HG03571 (cell line): ENCODE results near the gene ADAM15.

Experiments
- ATAC-seq: cut with Tn5 transposase; IDR thresholded peaks from one replicate; pipeline ENCODE4 v1.9.1; 2021; ENCODE audit not compliant: unreplicated experiment

ADAM15 gene

GRCh38 chr1:155050560-155051341, at the start of gene ADAM15:
TSS of gene ADAM15 (plus strand) at chr1:155051316. CDS start at chr1:155051387, 71 bp downstream.
- peak; percentile 57 for ATAC-seq

- ATAC-seq = no peak
Measured at GRCh38 chr1:155001425-155001674, 49.8 kb upstream of the ADAM15 start.

GRCh38 chr1:155001675-155002463, 49.2 kb upstream of the ADAM15 start:
- ATAC-seq = peak; percentile 53

- ATAC-seq = no peak
Measured at GRCh38 chr1:155002464-155003226, 48.5 kb upstream of the ADAM15 start, which contains the start of gene ZBTB7B. TSS of gene ZBTB7B (plus strand) at chr1:155002802. CDS start at chr1:155014661, 11,859 bp downstream.

GRCh38 chr1:155003227-155003765, 47.8 kb upstream of the ADAM15 start:
- ATAC-seq = no peak

- ATAC-seq = no peak
Measured at GRCh38 chr1:155003766-155004351, 47.3 kb upstream of the ADAM15 start.

- no peak for ATAC-seq
Measured at GRCh38 chr1:155004352-155005075, 46.6 kb upstream of the ADAM15 start.

GRCh38 chr1:155005076-155006011, 45.8 kb upstream of the ADAM15 start:
- ATAC-seq = no peak

- ATAC-seq = no peak
Measured at GRCh38 chr1:155006601-155007101, 44.5 kb upstream of the ADAM15 start.

GRCh38 chr1:155007251-155007828, 43.8 kb upstream of the ADAM15 start:
- no peak for ATAC-seq

- no peak for ATAC-seq
Measured at GRCh38 chr1:155008015-155008941, 42.8 kb upstream of the ADAM15 start.

- ATAC-seq = no peak
Measured at GRCh38 chr1:155009221-155009711, 41.9 kb upstream of the ADAM15 start.

GRCh38 chr1:155009742-155010141, 41.4 kb upstream of the ADAM15 start:
- no peak for ATAC-seq

- no peak for ATAC-seq
Measured at GRCh38 chr1:155010211-155010918, 40.8 kb upstream of the ADAM15 start.

GRCh38 chr1:155011004-155011416, 40.1 kb upstream of the ADAM15 start:
- no peak for ATAC-seq

- ATAC-seq = no peak
Measured at GRCh38 chr1:155011437-155012025, 39.6 kb upstream of the ADAM15 start.
